GM23248 (cell line): Measurements from ENCODE around the gene TBC1D25.

Source experiments
- EZH2 ChIP-seq: fragments of 200-600 bp; sonication (generic); IDR thresholded peaks from 2 replicates; pipeline ENCODE4 v1.6.1; 2018; ENCODE audit warnings: antibody characterized with exemption, mild to moderate bottlenecking; ENCODE audit not compliant: insufficient read depth, poor library complexity, severe bottlenecking
- EZH2phosphoT487 ChIP-seq: fragments of 200-600 bp; sonication (generic); IDR thresholded peaks from 2 replicates; pipeline ENCODE4 v1.6.1; 2018; ENCODE audit warnings: antibody characterized with exemption, moderate library complexity, mild to moderate bottlenecking, low read depth; ENCODE audit not compliant: insufficient read depth

- TF ChIP-seq EZH2, result no peak
- TF ChIP-seq EZH2phosphoT487, result no peak
Observed at GRCh38 chrX:48507246-48507645, 32.3 kb upstream of the TBC1D25 start.
